HepG2 (cell line): ENCODE measurements around the gene MYO3B. TPM values are rescaled to one million over a fixed set of nuclear protein-coding genes. Genes with fewer than 3 reads are reported as not detected.

Experiments
- ESRRA ChIP-seq: sonication (generic); formaldehyde crosslinking; IDR thresholded peaks from 2 replicates; pipeline ENCODE4 v1.5.1; 2020; ENCODE audit warnings: mild to moderate bottlenecking, low read depth, missing genetic modification reagents
- FOSL2 ChIP-seq: sonication (generic); formaldehyde crosslinking; IDR thresholded peaks from 2 replicates; pipeline ENCODE4 v1.4.0; 2020; ENCODE audit warnings: missing genetic modification reagents
- HNF4A ChIP-seq: sonication (generic); formaldehyde crosslinking; IDR thresholded peaks from 2 replicates; pipeline ENCODE4 v1.4.0; 2020; ENCODE audit warnings: missing genetic modification reagents
- KIAA2018 ChIP-seq: sonication (generic); formaldehyde crosslinking; IDR thresholded peaks from 2 replicates; pipeline ENCODE4 v1.5.0; 2020; ENCODE audit warnings: mild to moderate bottlenecking, missing genetic modification reagents, borderline replicate concordance
- KMT2A ChIP-seq: sonication (generic); formaldehyde crosslinking; IDR thresholded peaks from 2 replicates; pipeline ENCODE4 v1.4.0; 2020; ENCODE audit warnings: missing genetic modification reagents
- NR2F2 ChIP-seq: IDR thresholded peaks from 2 replicates; pipeline ENCODE4 v1.6.1; 2012; ENCODE audit warnings: low read depth, inconsistent platforms, borderline replicate concordance
- RBM22 ChIP-seq: fragments of 200-400 bp; formaldehyde crosslinking; optimal IDR thresholded peaks from 2 replicates; pipeline ENCODE3; 2017; ENCODE audit warnings: mild to moderate bottlenecking, low read length, moderate library complexity
- TEAD2 ChIP-seq: sonication (generic); formaldehyde crosslinking; IDR thresholded peaks from 2 replicates; pipeline ENCODE4 v1.9.0; 2021; ENCODE audit warnings: missing genetic modification reagents
- ZBTB43 ChIP-seq: sonication (generic); formaldehyde crosslinking; conservative IDR thresholded peaks from 2 replicates; pipeline ENCODE4 v1.4.0; 2020; ENCODE audit warnings: missing genetic modification reagents
- ZNF766 ChIP-seq: sonication (generic); formaldehyde crosslinking; IDR thresholded peaks from 2 replicates; pipeline ENCODE4 v1.5.0; 2020; ENCODE audit warnings: missing genetic modification reagents, borderline replicate concordance
- ZNF792 ChIP-seq: IDR thresholded peaks from 2 replicates; pipeline ENCODE4 v1.6.1; 2016
- ZSCAN31 ChIP-seq: sonication (generic); formaldehyde crosslinking; IDR thresholded peaks from 2 replicates; pipeline ENCODE4 v1.5.0; 2020; ENCODE audit warnings: low read depth, mild to moderate bottlenecking, missing genetic modification reagents
- polyA plus RNA-seq, 8 experiments: library from polyadenylated mRNA; depleted of rRNA in 3 of 8; stranded (reverse) in 7 of 8; unstranded in 1 of 8; fragments of >200 nt; fragmentation: Illumina TruSeq in 4 of 8; extraction: Trizol in 4 of 8; gene quantifications; 2 replicates each; pipeline versions ENCODE4 v1.2.1 to v1.2.3, GENCODE V29; 2011 to 2016; ENCODE audit warnings: low read depth in 4 of 8, missing spikeins in 1 of 8, mixed read lengths in 1 of 8; ENCODE audit not compliant: insufficient read depth in 1 of 8
- total RNA-seq, 5 experiments: library from RNA; depleted of rRNA; stranded (reverse); fragments of >200 nt; fragmentation: Illumina TruSeq; extraction: Trizol; gene quantifications; 2 replicates each; pipeline ENCODE4 v1.2.3, GENCODE V29; 2016; ENCODE audit warnings: low read depth in 1 of 5
- TF ChIP-seq, protein P1 (sequence below): sonication (generic); formaldehyde crosslinking; IDR thresholded peaks from 2 replicates; pipeline ENCODE4 v1.5.0; 2020; ENCODE audit warnings: mild to moderate bottlenecking, missing genetic modification reagents, moderate library complexity
- TF ChIP-seq, protein P2 (sequence below): sonication (generic); formaldehyde crosslinking; IDR thresholded peaks from 2 replicates; pipeline ENCODE4 v1.5.1; 2020; ENCODE audit warnings: missing genetic modification reagents, mild to moderate bottlenecking, borderline replicate concordance
- TF ChIP-seq, protein P3 (sequence below): sonication (generic); formaldehyde crosslinking; IDR thresholded peaks from 2 replicates; pipeline ENCODE4 v1.4.0; 2020; ENCODE audit warnings: missing genetic modification reagents

MYO3B gene
- total and polyA plus RNA-seq, 2 of the 13 experiments (the other 11 are each of a cell fraction or from before 2014, with no cell fraction given): 0.01 TPM; not detected in 1

DNA sequence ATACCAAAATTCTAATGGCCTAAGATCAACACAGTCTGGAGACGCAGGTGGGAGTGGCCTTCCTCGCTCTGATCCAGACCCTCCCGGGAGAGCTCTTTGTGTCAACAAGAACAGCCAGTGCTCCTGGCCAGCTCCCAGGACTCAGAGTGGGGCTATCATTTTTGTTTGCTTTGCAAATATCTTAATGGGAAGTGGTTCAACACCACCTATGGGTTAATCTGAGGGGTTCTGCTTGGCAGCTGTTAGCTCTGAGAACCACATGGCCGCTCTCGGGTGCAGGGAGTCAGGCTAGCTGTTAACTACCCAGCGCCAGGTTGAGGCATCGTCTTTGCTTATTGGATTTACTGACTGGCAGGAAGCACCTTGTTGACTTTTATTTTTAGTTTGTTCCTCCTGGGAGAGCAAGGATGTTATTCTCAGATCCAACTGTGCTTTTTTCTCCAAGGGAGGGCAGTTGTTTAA is 352.4 kb downstream of the MYO3B start (continued):
- TF ChIP-seq KIAA2018 (CRISPR knock-in tag): no peak
- TF ChIP-seq RBM22: no peak
- TF ChIP-seq, protein P1, sequence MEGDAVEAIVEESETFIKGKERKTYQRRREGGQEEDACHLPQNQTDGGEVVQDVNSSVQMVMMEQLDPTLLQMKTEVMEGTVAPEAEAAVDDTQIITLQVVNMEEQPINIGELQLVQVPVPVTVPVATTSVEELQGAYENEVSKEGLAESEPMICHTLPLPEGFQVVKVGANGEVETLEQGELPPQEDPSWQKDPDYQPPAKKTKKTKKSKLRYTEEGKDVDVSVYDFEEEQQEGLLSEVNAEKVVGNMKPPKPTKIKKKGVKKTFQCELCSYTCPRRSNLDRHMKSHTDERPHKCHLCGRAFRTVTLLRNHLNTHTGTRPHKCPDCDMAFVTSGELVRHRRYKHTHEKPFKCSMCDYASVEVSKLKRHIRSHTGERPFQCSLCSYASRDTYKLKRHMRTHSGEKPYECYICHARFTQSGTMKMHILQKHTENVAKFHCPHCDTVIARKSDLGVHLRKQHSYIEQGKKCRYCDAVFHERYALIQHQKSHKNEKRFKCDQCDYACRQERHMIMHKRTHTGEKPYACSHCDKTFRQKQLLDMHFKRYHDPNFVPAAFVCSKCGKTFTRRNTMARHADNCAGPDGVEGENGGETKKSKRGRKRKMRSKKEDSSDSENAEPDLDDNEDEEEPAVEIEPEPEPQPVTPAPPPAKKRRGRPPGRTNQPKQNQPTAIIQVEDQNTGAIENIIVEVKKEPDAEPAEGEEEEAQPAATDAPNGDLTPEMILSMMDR (CRISPR knock-in tag): peak; percentile 64
- TF ChIP-seq ZNF766 (CRISPR knock-in tag): peak; percentile 44; the same call in 1 of the 2 replicates
- no peak for TF ChIP-seq TEAD2 (CRISPR knock-in tag)
- TF ChIP-seq KMT2A (CRISPR knock-in tag): peak; percentile 26; the same call in 1 of the 2 replicates
- peak; percentile 62; the same call in 1 of the 2 replicates for TF ChIP-seq ZNF792 (CRISPR knock-in tag)
- TF ChIP-seq, protein P2, sequence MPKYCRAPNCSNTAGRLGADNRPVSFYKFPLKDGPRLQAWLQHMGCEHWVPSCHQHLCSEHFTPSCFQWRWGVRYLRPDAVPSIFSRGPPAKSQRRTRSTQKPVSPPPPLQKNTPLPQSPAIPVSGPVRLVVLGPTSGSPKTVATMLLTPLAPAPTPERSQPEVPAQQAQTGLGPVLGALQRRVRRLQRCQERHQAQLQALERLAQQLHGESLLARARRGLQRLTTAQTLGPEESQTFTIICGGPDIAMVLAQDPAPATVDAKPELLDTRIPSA (CRISPR knock-in tag): no peak
- 0 out of 2 replicates have a peak, but pooled peaks have one; percentile 31 for TF ChIP-seq ZBTB43 (CRISPR knock-in tag)
- TF ChIP-seq FOSL2 (CRISPR knock-in tag): peak; percentile 44
- no peak for TF ChIP-seq ESRRA (CRISPR knock-in tag)
- TF ChIP-seq HNF4A (CRISPR knock-in tag): peak; percentile 32; the same call in 1 of the 2 replicates
- no peak for TF ChIP-seq ZSCAN31 (CRISPR knock-in tag)
- TF ChIP-seq, protein P3, sequence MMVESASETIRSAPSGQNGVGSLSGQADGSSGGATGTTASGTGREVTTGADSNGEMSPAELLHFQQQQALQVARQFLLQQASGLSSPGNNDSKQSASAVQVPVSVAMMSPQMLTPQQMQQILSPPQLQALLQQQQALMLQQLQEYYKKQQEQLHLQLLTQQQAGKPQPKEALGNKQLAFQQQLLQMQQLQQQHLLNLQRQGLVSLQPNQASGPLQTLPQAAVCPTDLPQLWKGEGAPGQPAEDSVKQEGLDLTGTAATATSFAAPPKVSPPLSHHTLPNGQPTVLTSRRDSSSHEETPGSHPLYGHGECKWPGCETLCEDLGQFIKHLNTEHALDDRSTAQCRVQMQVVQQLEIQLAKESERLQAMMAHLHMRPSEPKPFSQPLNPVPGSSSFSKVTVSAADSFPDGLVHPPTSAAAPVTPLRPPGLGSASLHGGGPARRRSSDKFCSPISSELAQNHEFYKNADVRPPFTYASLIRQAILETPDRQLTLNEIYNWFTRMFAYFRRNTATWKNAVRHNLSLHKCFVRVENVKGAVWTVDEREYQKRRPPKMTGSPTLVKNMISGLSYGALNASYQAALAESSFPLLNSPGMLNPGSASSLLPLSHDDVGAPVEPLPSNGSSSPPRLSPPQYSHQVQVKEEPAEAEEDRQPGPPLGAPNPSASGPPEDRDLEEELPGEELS (CRISPR knock-in tag): peak; percentile 73
- TF ChIP-seq NR2F2: no peak
